A549 treated with Mapracorat at 1 μM for 4 hours (cell line): ENCODE measurements around the gene LARGE1. TPM values are rescaled to one million over a fixed set of nuclear protein-coding genes. Genes with fewer than 3 reads are reported as not detected.

Experiments
- total RNA-seq: library from RNA; stranded (reverse); fragments of 200-300 nt; extraction: Qiagen RNA extraction; gene quantifications from 5 replicates; pipeline ENCODE4 v1.2.3, GENCODE V29; 2022

The LARGE1 gene
- 3.5 to 4.6 TPM (median 4.0 TPM) in 5 replicates for total RNA-seq

GRCh38 chr22:33920197-33920540 lies at the start of gene LARGE1:
Gene LARGE1, minus strand, starts transcription at chr22:33920476.

